ENCODE data around the gene LSM4. TPM values are rescaled to one million over a fixed set of nuclear protein-coding genes. Genes with fewer than 3 reads are reported as not detected.

LSM4 gene
- total and polyA plus RNA-seq, 2 of the 13 experiments (the other 11 are each of a cell fraction or from before 2014, with no cell fraction given) = 65.8 to 166 TPM

DNA sequence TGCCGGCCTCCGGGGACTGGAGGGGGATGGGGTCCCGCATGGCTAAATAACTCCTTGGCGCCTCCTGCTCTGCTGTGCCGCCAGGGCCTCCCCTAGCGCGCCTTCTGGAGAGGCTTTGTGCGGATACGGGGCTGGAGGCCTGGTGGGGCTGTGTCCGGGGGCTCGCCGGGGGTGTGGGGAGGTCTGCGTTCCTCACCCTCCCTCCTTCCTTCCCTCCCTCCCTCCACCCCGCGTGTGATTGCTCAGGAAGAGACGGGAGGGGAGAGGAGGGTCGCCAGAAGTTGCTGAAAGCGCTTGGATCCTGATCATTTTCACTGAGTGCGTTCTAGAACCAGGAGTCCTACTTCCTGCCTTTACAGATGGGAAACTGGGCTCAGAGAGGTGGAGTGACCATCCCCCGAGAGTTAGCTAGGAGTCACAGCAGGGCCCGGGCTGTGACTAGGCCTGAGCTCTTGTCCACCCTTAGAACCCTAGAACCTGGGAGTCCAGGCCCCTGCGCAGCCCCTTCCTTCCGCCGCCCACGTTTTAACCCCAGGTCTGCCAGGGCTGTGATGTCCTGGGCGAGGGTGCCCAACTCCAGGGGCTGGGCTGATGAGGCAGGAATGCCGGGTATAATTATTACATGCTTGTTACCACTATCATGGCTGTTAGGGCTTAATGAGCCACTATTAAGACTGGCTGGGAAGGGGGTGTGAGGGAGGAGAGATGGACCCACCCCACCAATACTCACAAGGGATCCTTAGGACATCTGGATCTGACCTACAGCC is 40.7 kb downstream of the LSM4 start (continued):
- TF ChIP-seq, protein P1, sequence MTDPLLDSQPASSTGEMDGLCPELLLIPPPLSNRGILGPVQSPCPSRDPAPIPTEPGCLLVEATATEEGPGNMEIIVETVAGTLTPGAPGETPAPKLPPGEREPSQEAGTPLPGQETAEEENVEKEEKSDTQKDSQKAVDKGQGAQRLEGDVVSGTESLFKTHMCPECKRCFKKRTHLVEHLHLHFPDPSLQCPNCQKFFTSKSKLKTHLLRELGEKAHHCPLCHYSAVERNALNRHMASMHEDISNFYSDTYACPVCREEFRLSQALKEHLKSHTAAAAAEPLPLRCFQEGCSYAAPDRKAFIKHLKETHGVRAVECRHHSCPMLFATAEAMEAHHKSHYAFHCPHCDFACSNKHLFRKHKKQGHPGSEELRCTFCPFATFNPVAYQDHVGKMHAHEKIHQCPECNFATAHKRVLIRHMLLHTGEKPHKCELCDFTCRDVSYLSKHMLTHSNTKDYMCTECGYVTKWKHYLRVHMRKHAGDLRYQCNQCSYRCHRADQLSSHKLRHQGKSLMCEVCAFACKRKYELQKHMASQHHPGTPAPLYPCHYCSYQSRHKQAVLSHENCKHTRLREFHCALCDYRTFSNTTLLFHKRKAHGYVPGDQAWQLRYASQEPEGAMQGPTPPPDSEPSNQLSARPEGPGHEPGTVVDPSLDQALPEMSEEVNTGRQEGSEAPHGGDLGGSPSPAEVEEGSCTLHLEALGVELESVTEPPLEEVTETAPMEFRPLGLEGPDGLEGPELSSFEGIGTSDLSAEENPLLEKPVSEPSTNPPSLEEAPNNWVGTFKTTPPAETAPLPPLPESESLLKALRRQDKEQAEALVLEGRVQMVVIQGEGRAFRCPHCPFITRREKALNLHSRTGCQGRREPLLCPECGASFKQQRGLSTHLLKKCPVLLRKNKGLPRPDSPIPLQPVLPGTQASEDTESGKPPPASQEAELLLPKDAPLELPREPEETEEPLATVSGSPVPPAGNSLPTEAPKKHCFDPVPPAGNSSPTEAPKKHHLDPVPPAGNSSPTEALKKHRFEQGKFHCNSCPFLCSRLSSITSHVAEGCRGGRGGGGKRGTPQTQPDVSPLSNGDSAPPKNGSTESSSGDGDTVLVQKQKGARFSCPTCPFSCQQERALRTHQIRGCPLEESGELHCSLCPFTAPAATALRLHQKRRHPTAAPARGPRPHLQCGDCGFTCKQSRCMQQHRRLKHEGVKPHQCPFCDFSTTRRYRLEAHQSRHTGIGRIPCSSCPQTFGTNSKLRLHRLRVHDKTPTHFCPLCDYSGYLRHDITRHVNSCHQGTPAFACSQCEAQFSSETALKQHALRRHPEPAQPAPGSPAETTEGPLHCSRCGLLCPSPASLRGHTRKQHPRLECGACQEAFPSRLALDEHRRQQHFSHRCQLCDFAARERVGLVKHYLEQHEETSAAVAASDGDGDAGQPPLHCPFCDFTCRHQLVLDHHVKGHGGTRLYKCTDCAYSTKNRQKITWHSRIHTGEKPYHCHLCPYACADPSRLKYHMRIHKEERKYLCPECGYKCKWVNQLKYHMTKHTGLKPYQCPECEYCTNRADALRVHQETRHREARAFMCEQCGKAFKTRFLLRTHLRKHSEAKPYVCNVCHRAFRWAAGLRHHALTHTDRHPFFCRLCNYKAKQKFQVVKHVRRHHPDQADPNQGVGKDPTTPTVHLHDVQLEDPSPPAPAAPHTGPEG (CRISPR knock-in tag; IDR thresholded peaks at IDR 0.05) = 0 out of 2 replicates have a peak, but pooled peaks have one; percentile 10
- TF ChIP-seq ZNF431 (CRISPR knock-in tag; IDR thresholded peaks at IDR 0.05; ENCODE audit: borderline replicate concordance, low read depth) (0 out of 2 replicates have a peak, but pooled peaks have one; percentile 19), EEA1 (CRISPR knock-in tag; IDR thresholded peaks at IDR 0.05; ENCODE audit: borderline replicate concordance) (peak; percentile 23; the same call in 1 of the 2 replicates), STAT5B (CRISPR knock-in tag; IDR thresholded peaks at IDR 0.05) (no peak), GATA4 (IDR thresholded peaks at IDR 0.05; ENCODE audit: borderline replicate concordance, low read depth) (peak; percentile 38; the same call in 1 of the 2 replicates), HNRNPK (IDR thresholded peaks at IDR 0.05; ENCODE audit: low read depth, low read length, poor library complexity, severe bottlenecking) (peak; percentile 4), NBN (conservative IDR thresholded peaks at IDR 0.05) (no peak), ATF1 (CRISPR knock-in tag; IDR thresholded peaks at IDR 0.05) (no peak), NR1H2 (CRISPR knock-in tag; IDR thresholded peaks at IDR 0.05; ENCODE audit: borderline replicate concordance, low read depth) (no peak), SALL1 (CRISPR knock-in tag; IDR thresholded peaks at IDR 0.05) (peak; percentile 6; the same call in 1 of the 2 replicates), PCBP2 (optimal IDR thresholded peaks at IDR 0.05; ENCODE audit: low read depth, low read length, poor library complexity, severe bottlenecking) (no peak)
- TF ChIP-seq, protein P2, sequence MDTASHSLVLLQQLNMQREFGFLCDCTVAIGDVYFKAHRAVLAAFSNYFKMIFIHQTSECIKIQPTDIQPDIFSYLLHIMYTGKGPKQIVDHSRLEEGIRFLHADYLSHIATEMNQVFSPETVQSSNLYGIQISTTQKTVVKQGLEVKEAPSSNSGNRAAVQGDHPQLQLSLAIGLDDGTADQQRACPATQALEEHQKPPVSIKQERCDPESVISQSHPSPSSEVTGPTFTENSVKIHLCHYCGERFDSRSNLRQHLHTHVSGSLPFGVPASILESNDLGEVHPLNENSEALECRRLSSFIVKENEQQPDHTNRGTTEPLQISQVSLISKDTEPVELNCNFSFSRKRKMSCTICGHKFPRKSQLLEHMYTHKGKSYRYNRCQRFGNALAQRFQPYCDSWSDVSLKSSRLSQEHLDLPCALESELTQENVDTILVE (CRISPR knock-in tag; IDR thresholded peaks at IDR 0.05) = 0 out of 2 replicates have a peak, but pooled peaks have one; percentile 8
- TF ChIP-seq, protein P3, sequence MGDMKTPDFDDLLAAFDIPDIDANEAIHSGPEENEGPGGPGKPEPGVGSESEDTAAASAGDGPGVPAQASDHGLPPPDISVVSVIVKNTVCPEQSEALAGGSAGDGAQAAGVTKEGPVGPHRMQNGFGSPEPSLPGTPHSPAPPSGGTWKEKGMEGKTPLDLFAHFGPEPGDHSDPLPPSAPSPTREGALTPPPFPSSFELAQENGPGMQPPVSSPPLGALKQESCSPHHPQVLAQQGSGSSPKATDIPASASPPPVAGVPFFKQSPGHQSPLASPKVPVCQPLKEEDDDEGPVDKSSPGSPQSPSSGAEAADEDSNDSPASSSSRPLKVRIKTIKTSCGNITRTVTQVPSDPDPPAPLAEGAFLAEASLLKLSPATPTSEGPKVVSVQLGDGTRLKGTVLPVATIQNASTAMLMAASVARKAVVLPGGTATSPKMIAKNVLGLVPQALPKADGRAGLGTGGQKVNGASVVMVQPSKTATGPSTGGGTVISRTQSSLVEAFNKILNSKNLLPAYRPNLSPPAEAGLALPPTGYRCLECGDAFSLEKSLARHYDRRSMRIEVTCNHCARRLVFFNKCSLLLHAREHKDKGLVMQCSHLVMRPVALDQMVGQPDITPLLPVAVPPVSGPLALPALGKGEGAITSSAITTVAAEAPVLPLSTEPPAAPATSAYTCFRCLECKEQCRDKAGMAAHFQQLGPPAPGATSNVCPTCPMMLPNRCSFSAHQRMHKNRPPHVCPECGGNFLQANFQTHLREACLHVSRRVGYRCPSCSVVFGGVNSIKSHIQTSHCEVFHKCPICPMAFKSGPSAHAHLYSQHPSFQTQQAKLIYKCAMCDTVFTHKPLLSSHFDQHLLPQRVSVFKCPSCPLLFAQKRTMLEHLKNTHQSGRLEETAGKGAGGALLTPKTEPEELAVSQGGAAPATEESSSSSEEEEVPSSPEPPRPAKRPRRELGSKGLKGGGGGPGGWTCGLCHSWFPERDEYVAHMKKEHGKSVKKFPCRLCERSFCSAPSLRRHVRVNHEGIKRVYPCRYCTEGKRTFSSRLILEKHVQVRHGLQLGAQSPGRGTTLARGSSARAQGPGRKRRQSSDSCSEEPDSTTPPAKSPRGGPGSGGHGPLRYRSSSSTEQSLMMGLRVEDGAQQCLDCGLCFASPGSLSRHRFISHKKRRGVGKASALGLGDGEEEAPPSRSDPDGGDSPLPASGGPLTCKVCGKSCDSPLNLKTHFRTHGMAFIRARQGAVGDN (CRISPR knock-in tag; IDR thresholded peaks at IDR 0.05) = peak; percentile 64
- TF ChIP-seq, protein P4, sequence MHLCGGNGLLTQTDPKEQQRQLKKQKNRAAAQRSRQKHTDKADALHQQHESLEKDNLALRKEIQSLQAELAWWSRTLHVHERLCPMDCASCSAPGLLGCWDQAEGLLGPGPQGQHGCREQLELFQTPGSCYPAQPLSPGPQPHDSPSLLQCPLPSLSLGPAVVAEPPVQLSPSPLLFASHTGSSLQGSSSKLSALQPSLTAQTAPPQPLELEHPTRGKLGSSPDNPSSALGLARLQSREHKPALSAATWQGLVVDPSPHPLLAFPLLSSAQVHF (CRISPR knock-in tag; IDR thresholded peaks at IDR 0.05) = no peak
- TF ChIP-seq, protein P5, sequence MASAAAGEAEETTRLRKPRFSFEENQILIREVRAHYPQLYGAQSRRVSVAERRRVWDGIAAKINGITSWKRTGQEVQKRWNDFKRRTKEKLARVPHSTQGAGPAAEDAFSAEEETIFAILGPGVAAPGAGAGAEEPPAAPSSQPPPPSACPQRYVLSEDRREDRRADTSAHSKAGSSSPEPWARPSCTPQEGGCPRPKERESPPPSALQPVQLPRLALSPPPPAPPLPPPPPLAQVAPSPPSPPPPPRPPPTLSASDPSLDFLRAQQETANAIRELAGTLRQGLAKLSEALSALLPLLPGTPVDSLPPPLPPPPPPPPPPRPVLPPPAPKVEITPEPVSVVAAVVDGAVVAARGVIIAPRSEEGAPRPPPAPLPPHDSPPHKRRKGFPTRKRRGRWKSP (CRISPR knock-in tag; IDR thresholded peaks at IDR 0.05) = no peak
